ENCODE results near the gene STOX2. TPM values are rescaled to one million over a fixed set of nuclear protein-coding genes. Genes with fewer than 3 reads are reported as not detected.
A peak's percentile ranks its signal among the peaks of the same experiment; 100 is the strongest.

STOX2 gene
- total and polyA plus RNA-seq, 12 donors, result 2.2 to 25.5 (median 13.7) TPM

GRCh38 chr4:183968931-183969330 lies 63.8 kb downstream of the STOX2 start:
- peaks cover 0 to 6% (median 0%) of the 10 kb centered on the region in 11 donors for H3K9me3 ChIP-seq
- no peaks in the 10 kb centered on the region for H3K27me3 ChIP-seq
- H3K36me3 ChIP-seq, result no peaks in the 10 kb centered on the region
- TF ChIP-seq CTCF (IDR thresholded peaks at IDR 0.05), result no peak
- ATAC-seq (no peak), DNase-seq (no peak)
- no peak overlapping the region for H3K4me3 ChIP-seq
- intact Hi-C loops (cut with DNase I), result loop anchor here in 1 of 10 donors (10.0 kb wide), 1 partner anchor 94 kb away; no protein-coding TSS in a partner anchor
- peaks cover 0 to 26% (median 12%) of the 10 kb centered on the region in 9 donors for H3K4me1 ChIP-seq
- WGBS, 2 donors, result 91 to 92% methylated on average over 5 of the region's 5 CpGs
- no peak overlapping the region for H3K27ac ChIP-seq

GRCh38 chr4:183969596-183969995 lies 64.5 kb downstream of the STOX2 start:
- H3K4me3 ChIP-seq, result no peak overlapping the region
- H3K4me1 ChIP-seq, result peaks cover 0 to 26% (median 12%) of the 10 kb centered on the region in 9 donors
- 95 to 98% methylated on average over 4 of the region's 4 CpGs for WGBS, 2 donors
- ATAC-seq, result no peak
- TF ChIP-seq CTCF (IDR thresholded peaks at IDR 0.05), result no peak
- DNase-seq, result no peak
- peaks cover 0 to 13% (median 2%) of the 10 kb centered on the region in 11 donors for H3K9me3 ChIP-seq
- no peaks in the 10 kb centered on the region for H3K27me3 ChIP-seq
- intact Hi-C loops (cut with DNase I), result loop anchor here in 1 of 10 donors (10.0 kb wide), 1 partner anchor 95 kb away; no protein-coding TSS in a partner anchor
- H3K27ac ChIP-seq, result no peak overlapping the region
- no peaks in the 10 kb centered on the region for H3K36me3 ChIP-seq

GRCh38 chr4:183971929-183972490 lies 66.9 kb downstream of the STOX2 start:
- DNase-seq, result peak; percentile 60 to 62
- no peak for TF ChIP-seq CTCF (IDR thresholded peaks at IDR 0.05)
- Histone ChIP-seq H3K27ac (no peak overlapping the region), H3K36me3 (no peaks in the 10 kb centered on the region), H3K4me3 (peak overlapping the region in 2 of 10 donors; percentile 8), H3K4me1 (peaks cover 0 to 18% (median 12%) of the 10 kb centered on the region in 9 donors), H3K9me3 (peaks cover 0 to 37% (median 2%) of the 10 kb centered on the region in 11 donors), H3K27me3 (no peaks in the 10 kb centered on the region)
- ATAC-seq, result peak; percentile 72 to 95 (median 82)
- intact Hi-C loops (cut with DNase I), result loop anchor here in 1 of 10 donors (2.0 kb wide), 1 partner anchor 33 kb away; no protein-coding TSS in a partner anchor
- 7 to 23% methylated on average over 9 of the region's 9 CpGs for WGBS, 2 donors

- no peak overlapping the region for H3K4me3 ChIP-seq
- H3K4me1 ChIP-seq, result peaks cover 0 to under 1% (median 0%) of the 10 kb centered on the region in 9 donors
- no peak for ATAC-seq
- intact Hi-C loops (cut with DNase I), result no loop called here
- no peak overlapping the region for H3K27ac ChIP-seq
- peaks cover 0 to 43% (median 2%) of the 10 kb centered on the region in 11 donors for H3K9me3 ChIP-seq
- DNase-seq, result no peak
- H3K36me3 ChIP-seq, result no peaks in the 10 kb centered on the region
- no peaks in the 10 kb centered on the region for H3K27me3 ChIP-seq
- TF ChIP-seq CTCF (IDR thresholded peaks at IDR 0.05), result no peak
Observed at GRCh38 chr4:183977707-183978106, 72.6 kb downstream of the STOX2 start.
